HG02610 (cell line): Measurements from ENCODE around the gene TCP10L.

ENCODE experiments used
- ATAC-seq: cut with Tn5 transposase; IDR thresholded peaks from one replicate; pipeline ENCODE4 v1.9.1; 2021; ENCODE audit warnings: mild to moderate bottlenecking, moderate library complexity; ENCODE audit not compliant: unreplicated experiment

Gene TCP10L

DNA sequence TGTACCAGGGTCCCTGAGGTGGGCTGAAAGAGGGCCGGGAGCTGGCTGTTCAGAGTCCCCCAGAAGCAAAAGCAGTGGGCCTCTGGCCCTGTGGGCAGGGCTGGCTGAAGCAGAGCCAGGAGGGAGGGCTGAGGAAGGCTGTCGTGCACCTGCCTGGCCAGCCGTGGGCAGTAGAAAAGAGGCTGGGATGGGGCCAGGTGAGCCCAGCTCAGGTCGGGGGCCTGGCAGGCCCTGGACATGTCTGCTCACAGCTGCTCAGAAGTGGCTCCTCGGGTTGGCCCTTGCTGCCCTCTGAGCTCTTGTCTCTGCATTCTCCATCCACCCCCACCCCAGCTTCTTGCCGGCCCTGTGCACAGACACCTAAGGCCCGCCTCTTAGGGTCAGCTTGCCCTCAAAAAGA is 60.0 kb downstream of the TCP10L start:
- no peak for ATAC-seq

DNA sequence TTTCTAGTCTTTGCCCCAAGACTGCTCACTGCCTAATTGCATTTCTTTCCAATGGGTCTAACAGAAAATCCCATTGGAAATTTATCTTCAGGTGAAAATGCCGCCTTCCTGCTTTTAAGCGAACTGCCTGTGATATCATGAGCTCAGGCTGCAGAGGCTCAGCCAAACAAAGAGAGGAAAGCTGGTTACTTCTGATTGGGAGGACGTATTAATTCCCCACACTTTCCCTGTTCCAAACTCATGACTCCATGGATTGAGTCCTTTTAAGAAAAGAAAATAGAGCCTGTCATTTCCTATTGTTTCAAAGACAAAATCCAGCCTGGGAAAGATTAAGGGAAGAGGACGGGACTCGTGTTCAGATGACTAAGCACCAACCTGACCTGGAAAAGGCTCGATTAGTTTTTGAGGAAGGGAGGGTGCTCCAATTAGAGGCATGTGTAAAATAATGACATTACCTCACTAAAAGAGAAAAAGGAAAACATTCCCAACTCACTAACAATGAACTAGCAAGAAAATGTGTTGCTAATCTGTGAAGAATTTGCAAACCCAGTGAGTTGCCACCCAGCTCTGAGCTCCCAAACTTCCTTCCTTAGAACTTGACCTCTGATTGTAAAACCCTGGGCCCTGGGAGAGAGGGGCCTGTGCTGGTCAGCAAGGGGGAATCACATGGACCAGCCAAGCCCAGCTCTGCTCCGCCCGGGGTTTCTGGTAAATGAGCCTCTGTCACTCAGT is 61.2 kb downstream of the TCP10L start:
- no peak for ATAC-seq
